Upper lobe of left lung (tissue), 4 donors: Measurements from ENCODE around the gene HACD2.

ENCODE experiments used
- EP300 ChIP-seq, 4 donors: sonication (generic); formaldehyde crosslinking; IDR thresholded peaks; one replicate each; pipeline ENCODE4 v1.5.1; 2017; ENCODE audit warnings: antibody characterized with exemption in 4 of 4, control low read depth in 2 of 4
- POLR2A ChIP-seq, 4 donors: fragments of 450-650 bp; IDR thresholded peaks; one replicate each; pipeline ENCODE4 v1.5.1; 2016 to 2017; ENCODE audit warnings: antibody characterized with exemption in 4 of 4, mild to moderate bottlenecking in 2 of 4
- POLR2AphosphoS5 ChIP-seq, 2 donors: sonication (generic); formaldehyde crosslinking; IDR thresholded peaks; one replicate each; pipeline ENCODE4 v1.5.1; 2017; ENCODE audit warnings: antibody characterized with exemption in 2 of 2
- TF ChIP-seq, protein P1 (sequence below), 6 experiments: fragments of 450-650 bp in 4 of 6; fragments of 200-600 bp in 2 of 6; sonication (generic) in 2 of 6; IDR thresholded peaks; one replicate each; pipeline ENCODE4 v1.5.1; 2016 to 2019; ENCODE audit warnings: antibody characterized with exemption in 6 of 6

DNA sequence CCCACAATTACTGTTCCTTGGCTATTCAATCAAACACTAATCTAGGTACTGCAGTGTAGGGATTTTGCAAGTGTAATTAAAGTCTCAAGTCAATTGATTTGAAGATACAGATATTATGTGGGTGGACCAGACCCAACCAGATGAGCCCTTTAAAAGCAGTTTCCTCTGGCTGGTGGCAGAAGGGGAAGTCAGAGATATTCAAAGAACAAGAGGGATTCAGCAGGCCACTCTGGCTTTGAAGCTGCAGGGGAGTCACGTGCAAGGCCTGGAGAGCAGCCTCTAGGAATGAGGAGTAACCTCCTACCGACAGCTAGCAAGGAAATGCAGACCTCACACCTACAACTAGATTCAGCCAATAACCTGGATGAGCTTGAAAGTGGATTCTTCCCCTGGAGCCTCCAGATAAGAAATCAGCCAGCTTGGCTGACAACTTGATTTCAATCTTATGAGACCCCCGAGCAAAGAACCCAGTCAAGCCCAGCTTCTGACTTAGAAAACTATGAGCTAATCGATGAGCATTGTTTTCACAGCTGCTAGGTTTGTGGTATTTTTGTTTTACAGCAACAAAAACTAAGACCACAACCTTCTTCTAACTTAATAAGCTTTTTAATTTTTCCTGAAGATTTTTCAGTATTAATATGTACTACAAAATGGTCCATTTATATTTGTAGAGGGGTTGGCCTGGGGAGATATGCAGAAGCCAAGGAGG, 13.4 kb downstream of the HACD2 start:
- no peak for TF ChIP-seq POLR2AphosphoS5 (IDR thresholded peaks at IDR 0.05)
- TF ChIP-seq, protein P1, sequence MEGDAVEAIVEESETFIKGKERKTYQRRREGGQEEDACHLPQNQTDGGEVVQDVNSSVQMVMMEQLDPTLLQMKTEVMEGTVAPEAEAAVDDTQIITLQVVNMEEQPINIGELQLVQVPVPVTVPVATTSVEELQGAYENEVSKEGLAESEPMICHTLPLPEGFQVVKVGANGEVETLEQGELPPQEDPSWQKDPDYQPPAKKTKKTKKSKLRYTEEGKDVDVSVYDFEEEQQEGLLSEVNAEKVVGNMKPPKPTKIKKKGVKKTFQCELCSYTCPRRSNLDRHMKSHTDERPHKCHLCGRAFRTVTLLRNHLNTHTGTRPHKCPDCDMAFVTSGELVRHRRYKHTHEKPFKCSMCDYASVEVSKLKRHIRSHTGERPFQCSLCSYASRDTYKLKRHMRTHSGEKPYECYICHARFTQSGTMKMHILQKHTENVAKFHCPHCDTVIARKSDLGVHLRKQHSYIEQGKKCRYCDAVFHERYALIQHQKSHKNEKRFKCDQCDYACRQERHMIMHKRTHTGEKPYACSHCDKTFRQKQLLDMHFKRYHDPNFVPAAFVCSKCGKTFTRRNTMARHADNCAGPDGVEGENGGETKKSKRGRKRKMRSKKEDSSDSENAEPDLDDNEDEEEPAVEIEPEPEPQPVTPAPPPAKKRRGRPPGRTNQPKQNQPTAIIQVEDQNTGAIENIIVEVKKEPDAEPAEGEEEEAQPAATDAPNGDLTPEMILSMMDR (IDR thresholded peaks at IDR 0.05) = no peak
- no peak for TF ChIP-seq POLR2A (IDR thresholded peaks at IDR 0.05)
- TF ChIP-seq EP300 (IDR thresholded peaks at IDR 0.05) = no peak
